ENCODE results near the gene LRRIQ1. TPM values are rescaled to one million over a fixed set of nuclear protein-coding genes. Genes with fewer than 3 reads are reported as not detected.

The LRRIQ1 gene
- total RNA-seq, 2 experiments from 2014 or later = not detected

GRCh38 chr12:84994426-84994825 lies 41.7 kb upstream of the LRRIQ1 start:
- H2AFZ ChIP-seq (ENCODE audit: low read length) = no peak overlapping the region
- CTCF ChIA-PET (ENCODE audit: unreplicated experiment) = interaction anchor here (0.6 kb wide), 1 partner anchor 68 kb away, joined by 3 read pairs; no protein-coding TSS in a partner anchor
- TF ChIP-seq EZH2phosphoT487 (IDR thresholded peaks at IDR 0.05; ENCODE audit: borderline replicate concordance, low read depth, low read length) (no peak), CTCF (conservative IDR thresholded peaks at IDR 0.05; ENCODE audit: low read length) (no peak)
- no peak overlapping the region for H3K4me3 ChIP-seq (ENCODE audit: low read depth, low read length, poor library complexity, severe bottlenecking)
- intact Hi-C loops (cut with micrococcal nuclease; ENCODE audit: unreplicated experiment) = no loop called here
- H3K4me2 ChIP-seq (ENCODE audit: low read length) = no peak overlapping the region
- POLR2A ChIA-PET = interaction anchor here (0.8 kb wide), 1 partner anchor 46 kb away, joined by 3 read pairs; no protein-coding TSS in a partner anchor
- no peaks in the 10 kb centered on the region for H3K9me3 ChIP-seq (ENCODE audit: low read length)
- no peaks in the 10 kb centered on the region for H4K20me1 ChIP-seq (ENCODE audit: insufficient read depth, low read length)
- no peaks in the 10 kb centered on the region for H3K4me1 ChIP-seq (ENCODE audit: insufficient read depth, low read length, poor library complexity, severe bottlenecking)
- DNase-seq (ENCODE audit: low spot score) = no peak
- H3K9me2 ChIP-seq (ENCODE audit: insufficient read depth, low read length) = no peaks in the 10 kb centered on the region
- no peaks in the 10 kb centered on the region for H3K36me3 ChIP-seq (ENCODE audit: insufficient read depth, low read length)
- no peaks in the 10 kb centered on the region for H3K79me2 ChIP-seq (ENCODE audit: insufficient read depth, low read depth, low read length)
- no TSS peak for BruUV-seq (replicated peaks)
- no peak overlapping the region for H3K27ac ChIP-seq (ENCODE audit: low read depth, low read length, poor library complexity, severe bottlenecking)

GRCh38 chr12:84995641-84996040 lies 40.5 kb upstream of the LRRIQ1 start:
- H2AFZ ChIP-seq (ENCODE audit: low read length) = no peak overlapping the region
- no peak for DNase-seq (ENCODE audit: low spot score)
- H3K79me2 ChIP-seq (ENCODE audit: insufficient read depth, low read depth, low read length) = no peaks in the 10 kb centered on the region
- H3K36me3 ChIP-seq (ENCODE audit: insufficient read depth, low read length) = no peaks in the 10 kb centered on the region
- BruUV-seq (replicated peaks) = no TSS peak
- H3K4me2 ChIP-seq (ENCODE audit: low read length) = no peak overlapping the region
- H4K20me1 ChIP-seq (ENCODE audit: insufficient read depth, low read length) = no peaks in the 10 kb centered on the region
- ChIA-PET CTCF (ENCODE audit: unreplicated experiment) (no interaction called here), POLR2A (no interaction called here)
- no peaks in the 10 kb centered on the region for H3K9me3 ChIP-seq (ENCODE audit: low read length)
- H3K4me1 ChIP-seq (ENCODE audit: insufficient read depth, low read length, poor library complexity, severe bottlenecking) = no peaks in the 10 kb centered on the region
- no peak overlapping the region for H3K27ac ChIP-seq (ENCODE audit: low read depth, low read length, poor library complexity, severe bottlenecking)
- no peaks in the 10 kb centered on the region for H3K9me2 ChIP-seq (ENCODE audit: insufficient read depth, low read length)
- intact Hi-C loops (cut with micrococcal nuclease; ENCODE audit: unreplicated experiment) = no loop called here
- no peak overlapping the region for H3K4me3 ChIP-seq (ENCODE audit: low read depth, low read length, poor library complexity, severe bottlenecking)
- TF ChIP-seq EZH2phosphoT487 (IDR thresholded peaks at IDR 0.05; ENCODE audit: borderline replicate concordance, low read depth, low read length) (no peak), CTCF (conservative IDR thresholded peaks at IDR 0.05; ENCODE audit: low read length) (no peak)

- DNase-seq (ENCODE audit: low spot score) = no peak
- POLR2A ChIA-PET = interaction anchor here (0.6 kb wide), 1 partner anchor 113 kb away, joined by 3 read pairs; no protein-coding TSS in a partner anchor
Observed at GRCh38 chr12:84996759-84997158, 39.4 kb upstream of the LRRIQ1 start.

More at GRCh38 chr12:84996759-84997158, 39.4 kb upstream of the LRRIQ1 start:
- no peaks in the 10 kb centered on the region for H3K9me3 ChIP-seq (ENCODE audit: low read length)
- no TSS peak for BruUV-seq (replicated peaks)
- H4K20me1 ChIP-seq (ENCODE audit: insufficient read depth, low read length) = no peaks in the 10 kb centered on the region
- TF ChIP-seq CTCF (conservative IDR thresholded peaks at IDR 0.05; ENCODE audit: low read length) (no peak), EZH2phosphoT487 (IDR thresholded peaks at IDR 0.05; ENCODE audit: borderline replicate concordance, low read depth, low read length) (no peak)
- CTCF ChIA-PET (ENCODE audit: unreplicated experiment) = no interaction called here
- intact Hi-C loops (cut with micrococcal nuclease; ENCODE audit: unreplicated experiment) = no loop called here
- no peak overlapping the region for H3K4me2 ChIP-seq (ENCODE audit: low read length)
- no peaks in the 10 kb centered on the region for H3K9me2 ChIP-seq (ENCODE audit: insufficient read depth, low read length)
- no peaks in the 10 kb centered on the region for H3K4me1 ChIP-seq (ENCODE audit: insufficient read depth, low read length, poor library complexity, severe bottlenecking)
- no peaks in the 10 kb centered on the region for H3K79me2 ChIP-seq (ENCODE audit: insufficient read depth, low read depth, low read length)
- H2AFZ ChIP-seq (ENCODE audit: low read length) = no peak overlapping the region
- no peaks in the 10 kb centered on the region for H3K36me3 ChIP-seq (ENCODE audit: insufficient read depth, low read length)
- no peak overlapping the region for H3K27ac ChIP-seq (ENCODE audit: low read depth, low read length, poor library complexity, severe bottlenecking)
- no peak overlapping the region for H3K4me3 ChIP-seq (ENCODE audit: low read depth, low read length, poor library complexity, severe bottlenecking)
